Keratinocyte (primary cell): Measurements from ENCODE around the gene TMEM45B. TPM values are rescaled to one million over a fixed set of nuclear protein-coding genes. Genes with fewer than 3 reads are reported as not detected.

Experiments used
- DNase-seq: peaks from one replicate; pipeline ENCODE4 v3.0.0-alpha.2; 2011; ENCODE audit warnings: low read depth, missing footprints, low spot score
- FAIRE-seq: peaks from 2 replicates; lab custom pipeline; 2011; peaks lifted over from hg19 to GRCh38; lab: Jason Lieb, UNC
- H2AFZ ChIP-seq: 2 replicates; pipeline ENCODE4 v1.6.0; 2012; ENCODE audit warnings: low read length, control low read depth, inconsistent platforms; ENCODE audit not compliant: control insufficient read depth
- H3K27ac ChIP-seq: 2 replicates; pipeline ENCODE4 v1.5.1; 2011; ENCODE audit warnings: low read length; ENCODE audit not compliant: control insufficient read depth, insufficient read depth
- H3K27me3 ChIP-seq: 3 replicates; pipeline ENCODE4 v1.6.0; 2011; ENCODE audit warnings: low read length; ENCODE audit not compliant: control insufficient read depth, insufficient read depth; ENCODE audit errors: extremely low read depth
- H3K36me3 ChIP-seq, 2 experiments: 2 replicates in 1 of 2; 3 replicates in 1 of 2; pipeline ENCODE4 v1.5.1; 2011; ENCODE audit warnings: low read length in 2 of 2, mild to moderate bottlenecking in 1 of 2; ENCODE audit not compliant: control insufficient read depth in 2 of 2, insufficient read depth in 2 of 2; ENCODE audit errors: extremely low read depth in 1 of 2
- H3K4me1 ChIP-seq: 3 replicates; pipeline ENCODE4 v1.5.1; 2011; ENCODE audit warnings: low read length; ENCODE audit not compliant: control insufficient read depth, insufficient read depth; ENCODE audit errors: extremely low read depth
- H3K4me2 ChIP-seq: 3 replicates; pipeline ENCODE4 v1.6.0; 2011; ENCODE audit warnings: low read depth, low read length; ENCODE audit not compliant: control insufficient read depth, insufficient read depth; ENCODE audit errors: extremely low read depth
- H3K4me3 ChIP-seq, 3 experiments: fragments of 200-600 bp in 1 of 3; sonication (generic) in 1 of 3; 2 replicates in 2 of 3; 3 replicates in 1 of 3; pipeline ENCODE4 v1.5.1; 2011 to 2016; ENCODE audit warnings: low read length in 3 of 3, mild to moderate bottlenecking in 3 of 3, control low read depth in 2 of 3, inconsistent platforms in 1 of 3, low read depth in 1 of 3, mixed read lengths in 1 of 3, mixed run types in 1 of 3, moderate library complexity in 1 of 3; ENCODE audit not compliant: control insufficient read depth in 2 of 3, insufficient read depth in 2 of 3; ENCODE audit errors: extremely low read depth in 1 of 3
- H3K79me2 ChIP-seq: 2 replicates; pipeline ENCODE4 v1.6.0; 2012; ENCODE audit warnings: low read length; ENCODE audit not compliant: control insufficient read depth, insufficient read depth
- H3K9ac ChIP-seq: 3 replicates; pipeline ENCODE4 v1.6.0; 2011; ENCODE audit warnings: low read length; ENCODE audit not compliant: control insufficient read depth, insufficient read depth; ENCODE audit errors: extremely low read depth
- H3K9me1 ChIP-seq: 3 replicates; pipeline ENCODE4 v1.6.0; 2011; ENCODE audit warnings: low read length; ENCODE audit not compliant: control insufficient read depth, insufficient read depth; ENCODE audit errors: extremely low read depth
- H3K9me3 ChIP-seq: 2 replicates; pipeline ENCODE4 v1.5.1; 2012; ENCODE audit warnings: low read depth, low read length; ENCODE audit not compliant: control insufficient read depth
- H4K20me1 ChIP-seq: 3 replicates; pipeline ENCODE4 v1.6.0; 2011; ENCODE audit warnings: low read length; ENCODE audit not compliant: control insufficient read depth, insufficient read depth; ENCODE audit errors: extremely low read depth
- EZH2 ChIP-seq: IDR thresholded peaks from one replicate; pipeline ENCODE4 v1.6.1; 2012; ENCODE audit warnings: inconsistent platforms, mild to moderate bottlenecking, low read length, moderate library complexity
- dilution Hi-C: fragments of 300-500 bp; cut with MboI; formaldehyde crosslinking; loops from one replicate; pipeline ENCODE4 v1.7.0; 2020; ENCODE audit warnings: low sequenced_read_pairs; ENCODE audit not compliant: extremely low pct_ligation_motif_present
- polyA plus RNA-seq, 5 experiments: library from polyadenylated mRNA; depleted of rRNA in 3 of 5; stranded (reverse) in 3 of 5; stranded (forward) in 1 of 5; unstranded in 1 of 5; fragments of >200 nt; gene quantifications; 1 replicate in 1 of 5; 2 replicates in 3 of 5; 3 replicates in 1 of 5; pipeline versions ENCODE4 v1.2.1 to v1.2.3, GENCODE V29; 2011 to 2012; ENCODE audit warnings: missing spikeins in 2 of 5, low read depth in 1 of 5, low replicate concordance in 1 of 5
- TF ChIP-seq, protein P1 (sequence below), 3 experiments: IDR thresholded peaks in 1 of 3; conservative IDR thresholded peaks in 1 of 3; optimal IDR thresholded peaks in 1 of 3; 2 replicates in 2 of 3; 3 replicates in 1 of 3; pipeline versions ENCODE3 to v1.5.1; 2011; ENCODE audit warnings: low read length in 3 of 3, mild to moderate bottlenecking in 3 of 3, moderate library complexity in 2 of 3, control low read depth in 1 of 3, inconsistent platforms in 1 of 3; ENCODE audit not compliant: insufficient read depth in 2 of 3; ENCODE audit errors: extremely low read depth in 1 of 3

The TMEM45B gene
- polyA plus RNA-seq, 1 donor (not counting 4 experiments of a cell fraction or from before 2014, with no cell fraction given) = 2.6 TPM

- no peak overlapping the region for H3K27ac ChIP-seq
- H3K4me3 ChIP-seq = no peak overlapping the region
- no peak overlapping the region for H2AFZ ChIP-seq
- H3K79me2 ChIP-seq = no peaks in the 10 kb centered on the region
- dilution Hi-C loops = no loop called here
- H3K9me3 ChIP-seq = no peaks in the 10 kb centered on the region
- no peaks in the 10 kb centered on the region for H4K20me1 ChIP-seq
- H3K36me3 ChIP-seq = peaks cover 60 to 68% of the 10 kb centered on the region in 2 experiments
- H3K9ac ChIP-seq = no peak overlapping the region
- no peak for FAIRE-seq
- no peaks in the 10 kb centered on the region for H3K4me1 ChIP-seq
- H3K9me1 ChIP-seq = no peaks in the 10 kb centered on the region
- no peaks in the 10 kb centered on the region for H3K27me3 ChIP-seq
- TF ChIP-seq, protein P1, sequence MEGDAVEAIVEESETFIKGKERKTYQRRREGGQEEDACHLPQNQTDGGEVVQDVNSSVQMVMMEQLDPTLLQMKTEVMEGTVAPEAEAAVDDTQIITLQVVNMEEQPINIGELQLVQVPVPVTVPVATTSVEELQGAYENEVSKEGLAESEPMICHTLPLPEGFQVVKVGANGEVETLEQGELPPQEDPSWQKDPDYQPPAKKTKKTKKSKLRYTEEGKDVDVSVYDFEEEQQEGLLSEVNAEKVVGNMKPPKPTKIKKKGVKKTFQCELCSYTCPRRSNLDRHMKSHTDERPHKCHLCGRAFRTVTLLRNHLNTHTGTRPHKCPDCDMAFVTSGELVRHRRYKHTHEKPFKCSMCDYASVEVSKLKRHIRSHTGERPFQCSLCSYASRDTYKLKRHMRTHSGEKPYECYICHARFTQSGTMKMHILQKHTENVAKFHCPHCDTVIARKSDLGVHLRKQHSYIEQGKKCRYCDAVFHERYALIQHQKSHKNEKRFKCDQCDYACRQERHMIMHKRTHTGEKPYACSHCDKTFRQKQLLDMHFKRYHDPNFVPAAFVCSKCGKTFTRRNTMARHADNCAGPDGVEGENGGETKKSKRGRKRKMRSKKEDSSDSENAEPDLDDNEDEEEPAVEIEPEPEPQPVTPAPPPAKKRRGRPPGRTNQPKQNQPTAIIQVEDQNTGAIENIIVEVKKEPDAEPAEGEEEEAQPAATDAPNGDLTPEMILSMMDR (optimal IDR thresholded peaks at IDR 0.05 in 1 of 3, IDR thresholded peaks at IDR 0.05 in 1 of 3, conservative IDR thresholded peaks at IDR 0.05 in 1 of 3; ENCODE audit: extremely low read depth in 1 of 3, insufficient read depth in 2 of 3, low read length in 3 of 3) = peak; percentile 66 to 77 (median 72)
- no peak for TF ChIP-seq EZH2
- H3K4me2 ChIP-seq = no peak overlapping the region
- no peak for DNase-seq
Measured at GRCh38 chr11:129881570-129882170, 66.0 kb downstream of the TMEM45B start.

DNA sequence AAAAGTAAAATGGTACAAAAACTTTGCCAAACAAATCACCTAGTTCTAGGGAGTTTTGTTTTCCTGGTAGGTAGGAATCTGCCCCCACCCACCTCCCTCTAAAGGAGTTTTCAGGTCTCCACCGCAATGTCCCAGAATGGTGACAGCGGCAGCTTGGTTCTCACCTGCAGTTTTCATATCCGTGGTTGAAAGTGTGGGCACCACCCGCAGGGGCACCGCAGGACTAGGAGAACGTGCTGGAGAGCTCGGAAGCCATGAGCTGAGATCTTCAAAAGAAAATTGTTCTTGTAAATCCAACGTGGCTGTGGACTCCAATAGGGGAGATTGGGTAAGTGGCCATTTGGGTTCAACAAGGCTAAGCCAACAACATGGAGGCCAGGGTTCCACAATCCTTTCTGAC, 68.9 kb downstream of the TMEM45B start:
- no peaks in the 10 kb centered on the region for H3K9me3 ChIP-seq
- dilution Hi-C loops = no loop called here
- H3K79me2 ChIP-seq = no peaks in the 10 kb centered on the region
- no peak overlapping the region for H3K4me3 ChIP-seq
- DNase-seq (no peak), FAIRE-seq (no peak)
- H3K4me2 ChIP-seq = no peak overlapping the region
- H3K27ac ChIP-seq = no peak overlapping the region
- no peak overlapping the region for H3K9ac ChIP-seq
- no peaks in the 10 kb centered on the region for H3K27me3 ChIP-seq
- H3K36me3 ChIP-seq = peaks cover 46 to 56% of the 10 kb centered on the region in 2 experiments
- H4K20me1 ChIP-seq = no peaks in the 10 kb centered on the region
- no peaks in the 10 kb centered on the region for H3K4me1 ChIP-seq
- no peaks in the 10 kb centered on the region for H3K9me1 ChIP-seq
- no peak for TF ChIP-seq EZH2
- TF ChIP-seq, protein P1 (optimal IDR thresholded peaks at IDR 0.05 in 1 of 3, IDR thresholded peaks at IDR 0.05 in 1 of 3, conservative IDR thresholded peaks at IDR 0.05 in 1 of 3; ENCODE audit: extremely low read depth in 1 of 3, insufficient read depth in 2 of 3, low read length in 3 of 3) = no peak
- no peak overlapping the region for H2AFZ ChIP-seq
